ENCODE data around the gene MCM9.

DNA sequence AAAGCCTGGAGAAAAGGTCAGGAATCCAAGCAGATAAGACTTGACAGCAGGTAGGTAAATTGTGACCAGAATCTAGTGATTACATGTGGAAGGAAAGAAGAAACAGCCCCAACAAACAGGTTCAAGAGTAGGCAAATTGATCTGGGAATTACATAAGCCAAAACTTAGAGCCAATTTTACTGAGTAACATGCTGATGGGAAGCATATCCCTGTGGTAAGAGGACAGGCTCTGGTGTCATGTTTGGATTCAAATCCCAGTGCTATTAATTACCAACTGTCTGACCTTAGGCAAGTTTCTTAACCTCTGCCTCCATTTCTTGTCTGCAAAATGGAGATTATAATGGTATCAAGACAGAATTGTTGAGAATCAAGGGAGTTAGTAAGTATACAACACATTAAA lies 20.4 kb downstream of the MCM9 start:
- TF ChIP-seq, protein P1, sequence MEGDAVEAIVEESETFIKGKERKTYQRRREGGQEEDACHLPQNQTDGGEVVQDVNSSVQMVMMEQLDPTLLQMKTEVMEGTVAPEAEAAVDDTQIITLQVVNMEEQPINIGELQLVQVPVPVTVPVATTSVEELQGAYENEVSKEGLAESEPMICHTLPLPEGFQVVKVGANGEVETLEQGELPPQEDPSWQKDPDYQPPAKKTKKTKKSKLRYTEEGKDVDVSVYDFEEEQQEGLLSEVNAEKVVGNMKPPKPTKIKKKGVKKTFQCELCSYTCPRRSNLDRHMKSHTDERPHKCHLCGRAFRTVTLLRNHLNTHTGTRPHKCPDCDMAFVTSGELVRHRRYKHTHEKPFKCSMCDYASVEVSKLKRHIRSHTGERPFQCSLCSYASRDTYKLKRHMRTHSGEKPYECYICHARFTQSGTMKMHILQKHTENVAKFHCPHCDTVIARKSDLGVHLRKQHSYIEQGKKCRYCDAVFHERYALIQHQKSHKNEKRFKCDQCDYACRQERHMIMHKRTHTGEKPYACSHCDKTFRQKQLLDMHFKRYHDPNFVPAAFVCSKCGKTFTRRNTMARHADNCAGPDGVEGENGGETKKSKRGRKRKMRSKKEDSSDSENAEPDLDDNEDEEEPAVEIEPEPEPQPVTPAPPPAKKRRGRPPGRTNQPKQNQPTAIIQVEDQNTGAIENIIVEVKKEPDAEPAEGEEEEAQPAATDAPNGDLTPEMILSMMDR (conservative IDR thresholded peaks at IDR 0.05 in 1 of 2, IDR thresholded peaks at IDR 0.05 in 1 of 2; ENCODE audit: low read depth in 1 of 2, low read length in 2 of 2) = no peak
- TF ChIP-seq EZH2 (IDR thresholded peaks at IDR 0.05; ENCODE audit: low read length, missing control alignments) = no peak
